GM10266 (cell line): ENCODE measurements around the gene ATP2B3.

Experiments
- DNase-seq: peaks from one replicate; pipeline ENCODE4 v3.0.0; 2012; ENCODE audit errors: extremely low spot score
- TF ChIP-seq, protein P1 (sequence below): IDR thresholded peaks from 2 replicates; pipeline ENCODE4 v1.5.1; 2012; ENCODE audit warnings: mild to moderate bottlenecking, low read depth; ENCODE audit not compliant: control insufficient read depth, insufficient read depth; ENCODE audit errors: missing control alignments

Gene ATP2B3

DNA sequence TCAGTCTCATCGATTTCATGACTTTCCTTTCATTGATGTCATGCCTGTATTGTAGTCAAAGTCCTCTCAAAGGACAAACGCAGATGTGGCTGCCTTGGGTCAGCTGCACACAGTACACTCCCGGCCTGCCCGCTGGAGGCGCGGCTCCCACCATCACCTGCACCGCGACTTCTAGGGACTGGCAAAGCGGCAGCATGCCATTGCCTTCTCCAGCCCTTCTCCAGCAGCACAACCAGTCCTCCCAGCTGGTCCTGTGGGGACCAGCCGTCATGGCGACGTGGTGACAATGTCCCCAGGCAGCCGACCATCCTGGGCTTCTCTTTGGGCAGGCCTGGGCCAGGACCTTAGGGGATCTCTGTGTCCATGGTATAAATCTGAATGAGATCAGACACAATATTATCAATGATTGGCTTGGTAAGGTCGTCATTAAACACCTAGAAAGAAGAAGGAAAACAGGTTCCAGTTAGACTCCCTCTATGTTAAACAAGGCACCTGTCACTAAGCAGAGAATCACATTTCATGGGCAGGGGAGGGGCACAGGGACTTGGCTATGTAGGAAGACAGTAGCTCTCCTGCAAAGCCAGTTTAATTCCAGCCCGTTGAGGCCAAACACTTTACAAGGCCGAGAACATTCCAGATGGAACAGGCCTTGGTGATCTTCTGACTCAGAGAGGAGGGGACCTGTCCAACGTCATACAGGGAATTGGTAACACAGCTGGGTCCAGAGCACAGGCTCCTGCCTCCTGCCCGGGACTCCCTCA lies 70.8 kb downstream of the ATP2B3 start:
- TF ChIP-seq, protein P1, sequence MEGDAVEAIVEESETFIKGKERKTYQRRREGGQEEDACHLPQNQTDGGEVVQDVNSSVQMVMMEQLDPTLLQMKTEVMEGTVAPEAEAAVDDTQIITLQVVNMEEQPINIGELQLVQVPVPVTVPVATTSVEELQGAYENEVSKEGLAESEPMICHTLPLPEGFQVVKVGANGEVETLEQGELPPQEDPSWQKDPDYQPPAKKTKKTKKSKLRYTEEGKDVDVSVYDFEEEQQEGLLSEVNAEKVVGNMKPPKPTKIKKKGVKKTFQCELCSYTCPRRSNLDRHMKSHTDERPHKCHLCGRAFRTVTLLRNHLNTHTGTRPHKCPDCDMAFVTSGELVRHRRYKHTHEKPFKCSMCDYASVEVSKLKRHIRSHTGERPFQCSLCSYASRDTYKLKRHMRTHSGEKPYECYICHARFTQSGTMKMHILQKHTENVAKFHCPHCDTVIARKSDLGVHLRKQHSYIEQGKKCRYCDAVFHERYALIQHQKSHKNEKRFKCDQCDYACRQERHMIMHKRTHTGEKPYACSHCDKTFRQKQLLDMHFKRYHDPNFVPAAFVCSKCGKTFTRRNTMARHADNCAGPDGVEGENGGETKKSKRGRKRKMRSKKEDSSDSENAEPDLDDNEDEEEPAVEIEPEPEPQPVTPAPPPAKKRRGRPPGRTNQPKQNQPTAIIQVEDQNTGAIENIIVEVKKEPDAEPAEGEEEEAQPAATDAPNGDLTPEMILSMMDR = no peak
- DNase-seq = no peak

DNA sequence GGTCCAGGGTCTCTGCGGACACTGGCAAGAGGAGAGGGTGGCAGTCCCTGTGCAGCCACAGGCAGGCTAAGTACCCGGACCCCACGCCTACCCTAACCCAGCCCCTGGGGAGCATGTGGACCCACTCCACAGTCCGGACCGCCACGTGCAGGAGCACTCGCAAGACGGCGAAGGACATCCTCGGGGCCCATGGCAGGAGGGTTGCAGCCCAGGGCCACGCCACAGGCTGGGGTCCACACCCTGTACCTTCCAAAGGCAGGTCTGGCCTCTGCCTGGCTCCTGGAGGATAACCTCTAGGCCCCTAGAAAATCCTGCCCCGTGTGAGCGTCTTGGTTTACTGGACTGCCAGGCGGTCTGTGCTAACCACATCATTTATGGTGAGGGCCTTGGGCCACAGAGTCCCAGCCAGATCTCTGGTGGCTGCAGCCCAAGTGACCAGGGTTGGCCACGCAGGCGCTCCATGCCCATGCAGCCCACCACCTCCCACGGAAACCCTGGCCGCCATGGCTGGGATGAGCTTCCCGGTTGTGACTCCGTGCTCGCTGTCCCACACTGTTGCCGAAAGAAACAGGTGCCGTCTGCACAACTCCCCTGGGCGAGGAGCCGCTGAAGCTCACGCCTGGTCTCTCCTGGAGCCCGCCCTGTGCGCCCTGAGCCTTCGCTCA lies 71.5 kb downstream of the ATP2B3 start:
- TF ChIP-seq, protein P1 = no peak

GRCh38 chrX:153590961-153591956 lies 73.8 kb downstream of the ATP2B3 start:
- DNase-seq = no peak
- TF ChIP-seq, protein P1 = no peak

More for the DNA sequence above, 71.5 kb downstream of the ATP2B3 start:
- DNase-seq = no peak

- TF ChIP-seq, protein P1 = no peak
- no peak for DNase-seq
Measured at GRCh38 chrX:153592091-153592833, 74.8 kb downstream of the ATP2B3 start.

DNA sequence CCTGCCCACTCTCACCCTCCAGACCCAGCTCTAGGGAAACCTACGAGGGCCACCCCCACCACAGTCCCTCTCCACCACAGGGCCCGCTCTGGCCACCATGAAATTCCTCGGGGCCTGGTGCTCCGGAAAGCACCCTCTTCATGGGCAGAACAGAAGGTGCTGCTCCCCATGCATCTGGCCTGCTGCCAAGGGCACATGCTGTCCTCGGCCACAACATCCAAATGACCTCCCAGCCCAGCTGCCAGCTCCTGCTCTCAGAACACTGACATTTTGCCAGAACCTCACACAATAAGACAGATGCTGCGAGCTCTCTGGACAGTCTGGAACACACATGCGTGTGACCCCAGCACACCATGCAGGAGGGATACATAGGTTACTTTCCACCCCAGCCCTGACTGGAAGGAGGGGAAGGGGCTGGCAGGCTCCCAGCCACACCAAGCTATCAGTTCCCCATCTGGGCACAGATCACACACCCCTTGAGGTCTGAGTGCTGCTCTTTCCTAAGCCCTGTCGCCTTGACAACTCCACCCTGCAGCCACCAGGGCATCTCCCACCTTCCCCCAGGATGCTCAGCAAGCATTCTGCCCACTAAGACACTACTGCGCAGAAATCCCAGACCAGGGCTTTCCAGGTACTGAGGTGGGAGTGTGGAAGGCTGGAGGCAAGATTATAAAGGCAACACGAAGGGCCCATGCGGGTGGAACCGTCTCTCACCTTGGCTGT lies 75.7 kb downstream of the ATP2B3 start:
- no peak for DNase-seq

More for the DNA sequence above, 75.7 kb downstream of the ATP2B3 start:
- TF ChIP-seq, protein P1 = no peak
